Epithelial cell of esophagus (primary cell): ENCODE data around the gene PPP1R12B.
"Not testable (repeated sequence)": the region's sequence is repeated elsewhere in the genome, so short reads cannot be mapped to it uniquely, and the experiment has no call there.

Experiments used
- DNase-seq: peaks from one replicate; pipeline ENCODE4 v3.0.0; 2010; ENCODE audit warnings: low read depth
- H3K4me3 ChIP-seq: 2 replicates; pipeline ENCODE4 v1.5.1; 2011; ENCODE audit warnings: mild to moderate bottlenecking, low read length, control low read depth
- CTCF ChIP-seq: IDR thresholded peaks from 2 replicates; pipeline ENCODE4 v1.5.1; 2011; ENCODE audit warnings: low read depth, mild to moderate bottlenecking, low read length, control low read depth, inconsistent platforms; ENCODE audit not compliant: insufficient read depth; ENCODE audit errors: missing control alignments

The PPP1R12B gene

GRCh38 chr1:202627841-202628565, 279.5 kb downstream of the PPP1R12B start:
- no peak for DNase-seq
- TF ChIP-seq CTCF, result no peak
- no peak overlapping the region for H3K4me3 ChIP-seq

GRCh38 chr1:202628646-202629215, 280.2 kb downstream of the PPP1R12B start:
- no peak for DNase-seq
- H3K4me3 ChIP-seq, result no peak overlapping the region
- TF ChIP-seq CTCF, result no peak

- not testable (repeated sequence) for DNase-seq, H3K4me3 ChIP-seq
These were observed 280.8 kb downstream of the PPP1R12B start for GRCh38 chr1:202629257-202629811.

- not testable (repeated sequence) for DNase-seq
These were observed 281.6 kb downstream of the PPP1R12B start for GRCh38 chr1:202630096-202630495.

GRCh38 chr1:202630541-202630940, 282.0 kb downstream of the PPP1R12B start:
- no peak overlapping the region for H3K4me3 ChIP-seq
- no peak for DNase-seq
- TF ChIP-seq CTCF, result no peak

More at GRCh38 chr1:202630096-202630495, 281.6 kb downstream of the PPP1R12B start:
- not testable (repeated sequence) for H3K4me3 ChIP-seq

- no peak for DNase-seq
- no peak overlapping the region for H3K4me3 ChIP-seq
- no peak for TF ChIP-seq CTCF
These were observed 282.8 kb downstream of the PPP1R12B start for GRCh38 chr1:202631076-202631923.

GRCh38 chr1:202632241-202632640, 283.7 kb downstream of the PPP1R12B start:
- no peak for DNase-seq
- TF ChIP-seq CTCF, result no peak
- H3K4me3 ChIP-seq, result no peak overlapping the region

GRCh38 chr1:202636171-202636570, 287.7 kb downstream of the PPP1R12B start:
- not testable (repeated sequence) for DNase-seq, H3K4me3 ChIP-seq

GRCh38 chr1:202637321-202638018, 289.0 kb downstream of the PPP1R12B start:
- not testable (repeated sequence) for H3K4me3 ChIP-seq, DNase-seq
